Vagina (tissue), 2 donors: Measurements from ENCODE around the gene NDUFAF4. TPM values are rescaled to one million over a fixed set of nuclear protein-coding genes. Genes with fewer than 3 reads are reported as not detected.
A peak's percentile ranks its signal among the peaks of the same experiment; 100 is the strongest.

Experiments used
- DNase-seq, 2 donors: peaks; one replicate each; pipeline ENCODE4 v3.0.0-alpha.2; 2017; ENCODE audit errors: extremely low spot score in 2 of 2
- H3K27ac ChIP-seq: fragments of 200-600 bp; sonication (generic); one replicate; pipeline ENCODE4 v1.5.1; 2019
- H3K27me3 ChIP-seq: fragments of 200-600 bp; sonication (generic); one replicate; pipeline ENCODE4 v1.5.1; 2019
- H3K36me3 ChIP-seq, 2 donors: fragments of 200-600 bp; sonication (generic); one replicate each; pipeline ENCODE4 v1.5.1; 2017 to 2019
- H3K4me1 ChIP-seq: fragments of 200-600 bp; sonication (generic); one replicate; pipeline ENCODE4 v1.5.1; 2019
- H3K4me3 ChIP-seq, 2 donors: fragments of 200-600 bp; sonication (generic); 1 replicate in 1 of 2; 2 replicates in 1 of 2; pipeline ENCODE4 v1.5.1; 2016 to 2019
- H3K9me3 ChIP-seq: fragments of 200-600 bp; sonication (generic); one replicate; pipeline ENCODE4 v1.5.1; 2019
- CTCF ChIP-seq, 3 experiments: fragments of 450-650 bp in 2 of 3; fragments of 200-600 bp in 1 of 3; sonication (generic) in 1 of 3; IDR thresholded peaks; one replicate each; pipeline ENCODE4 v1.5.1; 2017 to 2019; ENCODE audit warnings: antibody characterized with exemption in 3 of 3, mild to moderate bottlenecking in 2 of 3, moderate library complexity in 2 of 3
- POLR2A ChIP-seq, 2 donors: fragments of 450-650 bp; IDR thresholded peaks; one replicate each; pipeline ENCODE4 v1.6.1; 2017; ENCODE audit warnings: antibody characterized with exemption in 2 of 2, mild to moderate bottlenecking in 2 of 2, moderate library complexity in 2 of 2
- POLR2AphosphoS5 ChIP-seq, 2 donors: sonication (generic); formaldehyde crosslinking; IDR thresholded peaks; one replicate each; pipeline ENCODE4 v1.9.0; 2017; ENCODE audit warnings: antibody characterized with exemption in 2 of 2, mild to moderate bottlenecking in 2 of 2, low read depth in 1 of 2; ENCODE audit not compliant: insufficient read depth in 1 of 2
- intact Hi-C: fragments of 100-400 bp; cut with DNase I; formaldehyde crosslinking; loops from one replicate; pipeline ENCODE4 v1.15.1; 2023
- total RNA-seq: library from RNA; depleted of rRNA; stranded (reverse); fragments of >200 nt; gene quantifications from one replicate; pipeline ENCODE4 v1.2.3, GENCODE V29; 2016

Gene NDUFAF4
- total RNA-seq, 1 donor from 2014 or later = 14.2 TPM

DNA sequence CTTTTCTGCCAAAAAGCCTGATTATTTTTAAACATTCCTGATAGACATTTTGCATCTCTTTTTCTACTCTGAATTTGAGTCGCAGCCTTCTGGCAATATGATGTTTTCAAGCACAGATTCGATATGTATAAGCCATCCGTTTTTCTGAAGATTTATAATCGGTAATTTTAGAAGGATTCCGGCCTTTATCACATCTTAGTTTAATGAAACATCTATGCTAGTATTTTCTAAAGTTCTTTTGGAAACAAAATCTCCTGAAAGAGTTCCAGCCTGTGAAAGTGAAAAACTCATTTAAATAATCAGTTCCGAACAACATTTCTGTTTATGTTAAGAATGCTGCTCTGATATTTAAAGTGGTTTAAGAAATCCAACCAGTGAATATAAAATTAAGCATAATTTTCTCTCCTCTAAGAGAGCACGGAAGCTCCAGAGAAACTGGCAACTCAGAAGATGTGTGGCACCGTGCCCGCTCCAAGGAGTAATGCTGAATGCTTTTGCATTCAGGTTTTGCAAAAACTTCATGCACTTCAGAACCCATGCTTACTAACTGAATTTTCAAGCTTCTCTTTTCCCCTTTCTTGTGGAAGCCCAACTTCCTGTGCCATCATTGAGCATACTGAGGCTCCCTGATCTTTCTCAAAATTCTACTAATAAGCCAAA lies 20.7 kb downstream of the NDUFAF4 start:
- intact Hi-C loops = no loop called here

GRCh38 chr6:96872976-96873375 lies 24.7 kb downstream of the NDUFAF4 start:
- no peak for DNase-seq
- H3K27ac ChIP-seq = no peak overlapping the region
- H3K9me3 ChIP-seq = no peaks in the 10 kb centered on the region
- intact Hi-C loops = no loop called here
- H3K27me3 ChIP-seq = no peaks in the 10 kb centered on the region
- H3K36me3 ChIP-seq = no peaks in the 10 kb centered on the region
- TF ChIP-seq CTCF (IDR thresholded peaks at IDR 0.05) (no peak), POLR2AphosphoS5 (IDR thresholded peaks at IDR 0.05; ENCODE audit: insufficient read depth in 1 of 2, low read depth in 1 of 2) (no peak), POLR2A (IDR thresholded peaks at IDR 0.05) (no peak)
- H3K4me1 ChIP-seq = peaks cover 9% of the 10 kb centered on the region
- no peak overlapping the region for H3K4me3 ChIP-seq

More for the DNA sequence above, 20.7 kb downstream of the NDUFAF4 start:
- TF ChIP-seq CTCF (IDR thresholded peaks at IDR 0.05) = no peak
- TF ChIP-seq POLR2A (IDR thresholded peaks at IDR 0.05) = no peak
- TF ChIP-seq POLR2AphosphoS5 (IDR thresholded peaks at IDR 0.05; ENCODE audit: insufficient read depth in 1 of 2, low read depth in 1 of 2) = no peak
- no peak for DNase-seq
- no peaks in the 10 kb centered on the region for H3K27me3 ChIP-seq
- H3K4me1 ChIP-seq = peaks cover 18% of the 10 kb centered on the region
- H3K27ac ChIP-seq = peak overlapping the region; percentile 64
- no peaks in the 10 kb centered on the region for H3K36me3 ChIP-seq
- no peak overlapping the region for H3K4me3 ChIP-seq
- H3K9me3 ChIP-seq = no peaks in the 10 kb centered on the region

DNA sequence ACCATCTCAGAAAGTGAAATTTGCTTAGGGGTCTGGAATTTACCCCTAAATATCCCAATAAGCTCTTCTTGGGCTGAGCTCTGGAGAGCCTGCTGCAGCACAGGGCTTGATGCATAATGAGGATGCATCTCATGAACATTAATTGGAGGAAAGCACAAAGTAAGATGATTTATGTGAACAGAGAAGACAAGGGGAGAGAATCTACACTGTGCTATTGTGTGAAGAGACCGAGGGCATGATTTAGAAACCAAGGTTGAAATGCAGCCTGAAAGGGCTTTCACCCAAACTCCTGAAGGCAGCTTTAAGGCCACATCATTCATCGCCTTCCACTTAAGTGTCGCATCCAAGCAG lies 32.7 kb downstream of the NDUFAF4 start:
- H3K9me3 ChIP-seq = no peaks in the 10 kb centered on the region
- TF ChIP-seq CTCF (IDR thresholded peaks at IDR 0.05) (no peak), POLR2AphosphoS5 (IDR thresholded peaks at IDR 0.05; ENCODE audit: insufficient read depth in 1 of 2, low read depth in 1 of 2) (no peak), POLR2A (IDR thresholded peaks at IDR 0.05) (no peak)
- H3K4me3 ChIP-seq = no peak overlapping the region
- no peaks in the 10 kb centered on the region for H3K27me3 ChIP-seq
- no peak overlapping the region for H3K27ac ChIP-seq
- intact Hi-C loops = no loop called here
- H3K36me3 ChIP-seq = no peaks in the 10 kb centered on the region
- no peaks in the 10 kb centered on the region for H3K4me1 ChIP-seq
- no peak for DNase-seq

GRCh38 chr6:96864216-96865054 lies 33.3 kb downstream of the NDUFAF4 start:
- DNase-seq = no peak
- no peaks in the 10 kb centered on the region for H3K36me3 ChIP-seq
- no peaks in the 10 kb centered on the region for H3K9me3 ChIP-seq
- TF ChIP-seq POLR2A (IDR thresholded peaks at IDR 0.05) (no peak), CTCF (IDR thresholded peaks at IDR 0.05) (no peak), POLR2AphosphoS5 (IDR thresholded peaks at IDR 0.05; ENCODE audit: insufficient read depth in 1 of 2, low read depth in 1 of 2) (no peak)
- H3K27me3 ChIP-seq = no peaks in the 10 kb centered on the region
- intact Hi-C loops = no loop called here
- no peak overlapping the region for H3K4me3 ChIP-seq
- no peak overlapping the region for H3K27ac ChIP-seq
- H3K4me1 ChIP-seq = no peaks in the 10 kb centered on the region

DNA sequence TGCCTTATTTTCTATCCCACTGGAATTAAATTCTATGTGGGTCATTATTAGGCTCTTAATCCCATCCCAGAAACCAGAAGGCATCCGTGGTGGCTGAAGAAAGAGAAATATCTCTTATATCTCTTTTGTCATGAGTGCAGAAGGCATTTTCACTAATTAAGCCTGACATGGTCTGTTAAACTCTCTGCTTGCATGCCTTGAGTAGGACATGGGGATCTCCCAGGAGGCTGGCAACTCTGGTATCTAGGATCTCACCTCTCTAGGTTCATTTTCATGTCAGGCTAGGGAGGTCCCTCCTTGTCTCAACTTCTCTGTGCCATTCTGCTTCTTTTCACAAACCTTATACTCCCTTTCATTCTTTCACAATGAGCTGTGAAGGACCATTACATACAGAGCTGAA lies 35.1 kb downstream of the NDUFAF4 start:
- Histone ChIP-seq H3K4me1 (no peaks in the 10 kb centered on the region), H3K36me3 (no peaks in the 10 kb centered on the region), H3K27ac (no peak overlapping the region), H3K4me3 (no peak overlapping the region), H3K9me3 (no peaks in the 10 kb centered on the region), H3K27me3 (no peaks in the 10 kb centered on the region)
- intact Hi-C loops = no loop called here
- no peak for TF ChIP-seq CTCF (IDR thresholded peaks at IDR 0.05)
- no peak for TF ChIP-seq POLR2A (IDR thresholded peaks at IDR 0.05)
- no peak for TF ChIP-seq POLR2AphosphoS5 (IDR thresholded peaks at IDR 0.05; ENCODE audit: insufficient read depth in 1 of 2, low read depth in 1 of 2)
- DNase-seq = no peak
